Ishikawa (cell line): ENCODE results near the gene UGT1A8.

Experiments
- CEBPB ChIP-seq: IDR thresholded peaks from 2 replicates; pipeline ENCODE4 v1.6.1; 2012
- CREB1 ChIP-seq: IDR thresholded peaks from 2 replicates; pipeline ENCODE4 v1.6.1; 2012; ENCODE audit warnings: low read depth
- EGR1 ChIP-seq: IDR thresholded peaks from 2 replicates; pipeline ENCODE4 v1.6.1; 2012
- EP300 ChIP-seq: IDR thresholded peaks from 2 replicates; pipeline ENCODE4 v1.6.1; 2012; ENCODE audit warnings: borderline replicate concordance
- FOXM1 ChIP-seq: IDR thresholded peaks from 2 replicates; pipeline ENCODE4 v1.6.1; 2012; ENCODE audit warnings: low read depth, borderline replicate concordance
- MAX ChIP-seq: IDR thresholded peaks from 2 replicates; pipeline ENCODE4 v1.6.1; 2012
- NFIC ChIP-seq: IDR thresholded peaks from 2 replicates; pipeline ENCODE4 v1.6.1; 2012
- RAD21 ChIP-seq: IDR thresholded peaks from 2 replicates; pipeline ENCODE4 v1.6.1; 2012; ENCODE audit warnings: low read depth
- REST ChIP-seq: IDR thresholded peaks from 2 replicates; pipeline ENCODE4 v1.6.1; 2012; ENCODE audit warnings: low read depth, mild to moderate bottlenecking
- TAF1 ChIP-seq: IDR thresholded peaks from 2 replicates; pipeline ENCODE4 v1.6.1; 2012; ENCODE audit warnings: low read depth, mild to moderate bottlenecking
- TCF12 ChIP-seq: IDR thresholded peaks from 2 replicates; pipeline ENCODE4 v1.6.1; 2012; ENCODE audit warnings: low read depth
- TEAD4 ChIP-seq: IDR thresholded peaks from 2 replicates; pipeline ENCODE4 v1.6.1; 2012
- USF1 ChIP-seq: IDR thresholded peaks from 2 replicates; pipeline ENCODE4 v1.6.1; 2012
- YY1 ChIP-seq: IDR thresholded peaks from 2 replicates; pipeline ENCODE4 v1.6.1; 2012; ENCODE audit warnings: low read depth
- ZBTB7A ChIP-seq: IDR thresholded peaks from 2 replicates; pipeline ENCODE4 v1.6.1; 2012; ENCODE audit warnings: low read depth

UGT1A8 gene

GRCh38 chr2:233602076-233602475, 15.4 kb upstream of the UGT1A8 start:
- no peak for TF ChIP-seq REST
- TF ChIP-seq TEAD4 = no peak
- TF ChIP-seq ZBTB7A = no peak
- TF ChIP-seq USF1 = no peak
- no peak for TF ChIP-seq RAD21
- no peak for TF ChIP-seq NFIC
- TF ChIP-seq CREB1 = no peak
- TF ChIP-seq TCF12 = no peak
- TF ChIP-seq TAF1 = no peak
- TF ChIP-seq EGR1 = no peak
- no peak for TF ChIP-seq YY1

GRCh38 chr2:233603520-233603919, 13.9 kb upstream of the UGT1A8 start:
- TF ChIP-seq CEBPB (no peak), FOXM1 (no peak), YY1 (no peak), MAX (no peak)

GRCh38 chr2:233604826-233605225, 12.6 kb upstream of the UGT1A8 start:
- TF ChIP-seq YY1 (no peak), CEBPB (no peak), NFIC (no peak), TEAD4 (no peak), ZBTB7A (no peak), TAF1 (no peak), FOXM1 (no peak), EGR1 (no peak), CREB1 (no peak)

- TF ChIP-seq TCF12 = no peak
- TF ChIP-seq CEBPB = no peak
- no peak for TF ChIP-seq TEAD4
Observed at GRCh38 chr2:233605680-233606079, 11.8 kb upstream of the UGT1A8 start.

GRCh38 chr2:233611284-233611683, 6.1 kb upstream of the UGT1A8 start:
- TF ChIP-seq USF1 (no peak), CEBPB (no peak), TAF1 (no peak), FOXM1 (no peak), EGR1 (no peak), TCF12 (no peak), YY1 (no peak)

GRCh38 chr2:233620204-233620603, 2.8 kb downstream of the UGT1A8 start:
- TF ChIP-seq EGR1 (no peak), USF1 (no peak), NFIC (no peak), EP300 (no peak), REST (no peak), RAD21 (no peak), TAF1 (no peak), CEBPB (no peak), CREB1 (no peak), MAX (no peak), TCF12 (no peak), FOXM1 (no peak), TEAD4 (no peak), YY1 (no peak), ZBTB7A (no peak)
